Vagina (tissue), 2 donors: ENCODE data around the gene WDR20.

Experiments used
- CTCF ChIP-seq, 3 experiments: fragments of 450-650 bp in 2 of 3; fragments of 200-600 bp in 1 of 3; sonication (generic) in 1 of 3; IDR thresholded peaks; one replicate each; pipeline ENCODE4 v1.5.1; 2017 to 2019; ENCODE audit warnings: antibody characterized with exemption in 3 of 3, mild to moderate bottlenecking in 2 of 3, moderate library complexity in 2 of 3
- POLR2A ChIP-seq, 2 donors: fragments of 450-650 bp; IDR thresholded peaks; one replicate each; pipeline ENCODE4 v1.6.1; 2017; ENCODE audit warnings: antibody characterized with exemption in 2 of 2, mild to moderate bottlenecking in 2 of 2, moderate library complexity in 2 of 2

- TF ChIP-seq CTCF (IDR thresholded peaks at IDR 0.05) = no peak
- no peak for TF ChIP-seq POLR2A (IDR thresholded peaks at IDR 0.05)
These were observed 50.2 kb downstream of the WDR20 start for GRCh38 chr14:102189874-102190273.
